SK-N-SH (cell line): ENCODE data around the gene RBMS3. TPM values are rescaled to one million over a fixed set of nuclear protein-coding genes. Genes with fewer than 3 reads are reported as not detected.
A peak's percentile ranks its signal among the peaks of the same experiment; 100 is the strongest.

Experiments used
- CTCF ChIA-PET: fragments of 300-600, 350-600 bp; formaldehyde crosslinking; extraction: SDS; loops from one replicate; lab custom pipeline; 2021; lab: Yijun Ruan, JAX
- POLR2A ChIA-PET: fragments of 350-600 bp; sonication (Branson Sonifier 250); formaldehyde crosslinking; extraction: SDS; loops from one replicate; lab custom pipeline; 2020; ENCODE audit warnings: antibody characterized with exemption, inconsistent platforms; lab: Yijun Ruan, JAX
- DNase-seq: peaks from one replicate; pipeline ENCODE4 v3.0.0; 2012
- H2AFZ ChIP-seq: fragments of 200-600 bp; sonication (generic); 2 replicates; pipeline ENCODE4 v1.8.1; 2016; ENCODE audit warnings: antibody characterized with exemption, mild to moderate bottlenecking, low read depth
- H3F3A ChIP-seq: fragments of 200-600 bp; sonication (generic); replicated peaks from 2 replicates; pipeline ENCODE3; 2016; ENCODE audit warnings: antibody characterized with exemption, mild to moderate bottlenecking; ENCODE audit not compliant: insufficient read depth
- H3K27ac ChIP-seq, 2 experiments: fragments of 200-500 bp in 1 of 2; fragments of 200-600 bp in 1 of 2; sonication (Bioruptor generic) in 1 of 2; sonication (generic), shearing (Covaris generic) in 1 of 2; 2 replicates each; pipeline versions ENCODE4 v1.5.1 to v1.6.1; 2014 to 2016; ENCODE audit warnings: low read depth in 2 of 2, inconsistent platforms in 1 of 2, low read length in 1 of 2, mild to moderate bottlenecking in 1 of 2, mixed read lengths in 1 of 2
- H3K27me3 ChIP-seq: fragments of 200-600 bp; sonication (generic), shearing (Covaris generic); 2 replicates; pipeline ENCODE4 v1.6.1; 2016; ENCODE audit warnings: mixed run types; ENCODE audit not compliant: insufficient read depth
- H3K36me3 ChIP-seq, 2 experiments: fragments of 200-500 bp in 1 of 2; fragments of 200-600 bp in 1 of 2; sonication (Bioruptor generic) in 1 of 2; sonication (generic) in 1 of 2; replicated peaks in 1 of 2; 2 replicates each; pipeline versions ENCODE3 to v1.5.1; 2014 to 2016; ENCODE audit warnings: low read length in 1 of 2, mild to moderate bottlenecking in 1 of 2; ENCODE audit not compliant: insufficient read depth in 2 of 2, control insufficient read depth in 1 of 2
- H3K4me1 ChIP-seq, 2 experiments: fragments of 200-500 bp in 1 of 2; fragments of 200-600 bp in 1 of 2; sonication (Bioruptor generic) in 1 of 2; sonication (generic), shearing (Covaris generic) in 1 of 2; 2 replicates each; pipeline versions ENCODE4 v1.5.1 to v1.6.1; 2014 to 2016; ENCODE audit warnings: low read depth in 1 of 2, low read length in 1 of 2, mixed run types in 1 of 2; ENCODE audit not compliant: insufficient read depth in 2 of 2, control insufficient read depth in 1 of 2
- H3K4me2 ChIP-seq: fragments of 200-600 bp; sonication (generic), shearing (Covaris generic); 2 replicates; pipeline ENCODE4 v1.6.1; 2017; ENCODE audit warnings: mixed run types
- H3K4me3 ChIP-seq, 2 experiments: fragments of 200-500 bp in 1 of 2; fragments of 200-600 bp in 1 of 2; sonication (Bioruptor generic) in 1 of 2; sonication (generic), shearing (Covaris generic) in 1 of 2; 2 replicates each; pipeline versions ENCODE4 v1.5.1 to v1.8.1; 2014 to 2016; ENCODE audit warnings: low read depth in 2 of 2, inconsistent platforms in 1 of 2, low read length in 1 of 2, mild to moderate bottlenecking in 1 of 2, mixed read lengths in 1 of 2, moderate library complexity in 1 of 2
- H3K79me2 ChIP-seq: fragments of 200-600 bp; sonication (generic); 2 replicates; pipeline ENCODE4 v1.8.1; 2017; ENCODE audit warnings: mild to moderate bottlenecking; ENCODE audit not compliant: insufficient read depth
- H3K9ac ChIP-seq: fragments of 200-600 bp; sonication (generic); 2 replicates; pipeline ENCODE4 v1.6.1; 2017; ENCODE audit warnings: mixed run types
- H3K9me2 ChIP-seq: fragments of 200-600 bp; sonication (generic); 2 replicates; pipeline ENCODE4 v1.6.1; 2017; ENCODE audit warnings: mixed run types
- H3K9me3 ChIP-seq: fragments of 200-600 bp; sonication (generic); 2 replicates; pipeline ENCODE4 v1.6.1; 2017; ENCODE audit warnings: mixed run types, mild to moderate bottlenecking, moderate library complexity
- H4K20me1 ChIP-seq: fragments of 200-600 bp; sonication (generic); 2 replicates; pipeline ENCODE4 v1.6.1; 2017; ENCODE audit warnings: mild to moderate bottlenecking, mixed run types; ENCODE audit not compliant: insufficient read depth
- CHD2 ChIP-seq: fragments of 150-350 bp; IDR thresholded peaks from 2 replicates; pipeline ENCODE4 v1.6.1; 2018; ENCODE audit warnings: low read length; ENCODE audit not compliant: partially characterized antibody
- ELF1 ChIP-seq: IDR thresholded peaks from 2 replicates; pipeline ENCODE4 v1.4.0; 2012
- EP300 ChIP-seq, 2 experiments: IDR thresholded peaks; 2 replicates each; pipeline versions ENCODE4 v1.4.0 to v1.6.1; 2012; ENCODE audit warnings: borderline replicate concordance in 1 of 2, low read depth in 1 of 2, low read length in 1 of 2
- FOSL2 ChIP-seq: IDR thresholded peaks from 2 replicates; pipeline ENCODE4 v1.4.0; 2012; ENCODE audit warnings: low read depth, mild to moderate bottlenecking, moderate library complexity, borderline replicate concordance
- FOXJ3 ChIP-seq: sonication (generic); formaldehyde crosslinking; IDR thresholded peaks from 2 replicates; pipeline ENCODE4 v1.5.1; 2020; ENCODE audit warnings: mild to moderate bottlenecking, missing genetic modification reagents
- FOXM1 ChIP-seq: IDR thresholded peaks from 2 replicates; pipeline ENCODE4 v1.4.0; 2012; ENCODE audit warnings: low read depth, mild to moderate bottlenecking
- GABPA ChIP-seq: IDR thresholded peaks from 2 replicates; pipeline ENCODE4 v1.4.0; 2012; ENCODE audit warnings: low read depth, mild to moderate bottlenecking
- GATA2 ChIP-seq: sonication (generic); formaldehyde crosslinking; IDR thresholded peaks from 2 replicates; pipeline ENCODE4 v1.5.0; 2020; ENCODE audit warnings: mild to moderate bottlenecking, missing genetic modification reagents
- NFIC ChIP-seq: IDR thresholded peaks from 2 replicates; pipeline ENCODE4 v1.4.0; 2012; ENCODE audit warnings: borderline replicate concordance
- PBX3 ChIP-seq: IDR thresholded peaks from 2 replicates; pipeline ENCODE4; 2012
- POLR2AphosphoS5 ChIP-seq: IDR thresholded peaks from 2 replicates; pipeline ENCODE4 v1.6.1; 2012; ENCODE audit warnings: low read depth, low read length
- RCOR1 ChIP-seq: fragments of 150-350 bp; IDR thresholded peaks from 2 replicates; pipeline ENCODE4 v1.6.1; 2017; ENCODE audit warnings: antibody characterized with exemption, low read length
- TCF12 ChIP-seq: IDR thresholded peaks from 2 replicates; pipeline ENCODE4 v1.4.0; 2012
- TEAD4 ChIP-seq: IDR thresholded peaks from 2 replicates; pipeline ENCODE4 v1.4.0; 2012; ENCODE audit warnings: mild to moderate bottlenecking, borderline replicate concordance; ENCODE audit not compliant: insufficient read depth
- USF2 ChIP-seq: fragments of 150-350 bp; IDR thresholded peaks from 2 replicates; pipeline ENCODE4 v1.6.1; 2017; ENCODE audit warnings: antibody characterized with exemption, low read length, low read depth, borderline replicate concordance
- WGBS: methylation state at CpG from one replicate; pipeline ENCODE4 v1.1.6; 2017; ENCODE audit warnings: low lambda C conversion rate; 5-methylcytosine and 5-hydroxymethylcytosine counted together
- polyA plus RNA-seq, 3 experiments: library from polyadenylated mRNA; depleted of rRNA; stranded (reverse); fragments of >200 nt; gene quantifications; 2 replicates each; pipeline ENCODE4 v1.2.3, GENCODE V29; 2012
- TF ChIP-seq, protein P1 (sequence below): IDR thresholded peaks from 2 replicates; pipeline ENCODE4 v1.6.1; 2012; ENCODE audit warnings: mild to moderate bottlenecking, low read depth, low read length, moderate library complexity
- TF ChIP-seq, protein P2 (sequence below): fragments of 150-350 bp; IDR thresholded peaks from 2 replicates; pipeline ENCODE4 v1.6.1; 2016; ENCODE audit warnings: mild to moderate bottlenecking, low read depth, low read length
- TF ChIP-seq, protein P3 (sequence below): IDR thresholded peaks from 2 replicates; pipeline ENCODE4 v1.4.0; 2012; ENCODE audit warnings: low read depth, borderline replicate concordance

RBMS3 gene
- polyA plus RNA-seq, 1 of the 3 experiments (the other 2 are of a cell fraction) = 8.2 TPM

DNA sequence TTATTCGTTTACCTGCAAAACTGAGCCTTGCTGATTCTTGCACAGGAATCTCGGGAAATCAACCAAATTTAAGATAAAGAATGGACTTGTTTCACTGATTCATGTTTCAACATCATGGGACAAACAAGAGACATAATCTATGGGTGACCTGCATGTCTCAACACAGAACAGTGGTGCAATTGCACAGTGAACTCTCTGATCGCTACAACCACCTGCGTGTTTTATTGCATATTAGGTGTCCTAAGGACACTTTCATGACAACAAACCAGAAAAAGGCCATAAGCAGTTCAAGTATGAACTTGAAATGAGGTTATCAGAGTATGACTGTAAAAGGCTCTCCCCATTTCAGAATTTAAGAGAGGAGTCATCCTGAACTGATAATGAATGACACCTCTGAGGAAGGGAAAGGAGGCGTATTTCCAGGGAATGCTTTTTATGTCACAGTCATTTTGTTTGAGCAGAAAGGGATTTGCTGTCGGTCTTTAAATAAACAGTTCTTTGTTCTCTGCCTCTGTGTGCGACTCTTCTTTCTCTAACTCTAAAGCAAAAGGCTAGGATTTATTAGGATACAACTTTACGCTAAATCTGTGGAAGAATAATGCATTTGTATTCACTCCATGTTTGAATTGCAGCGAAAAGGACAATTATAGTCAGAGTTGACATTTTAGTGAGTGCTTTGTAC is 167.2 kb downstream of the RBMS3 start:
- Histone ChIP-seq H2AFZ (no peak overlapping the region), H3K27me3 (no peaks in the 10 kb centered on the region), H3K4me1 (peaks cover 11 to 23% of the 10 kb centered on the region in 2 experiments), H3K79me2 (peaks cover 6% of the 10 kb centered on the region; the same call in 1 of the 2 replicates), H3K27ac (peak overlapping the region in 1 of 2 experiments; percentile 30; a peak in 1 of 4 replicates), H3F3A (peaks cover 9% of the 10 kb centered on the region), H3K4me2 (no peak overlapping the region), H3K9me3 (no peaks in the 10 kb centered on the region), H3K9me2 (no peaks in the 10 kb centered on the region), H4K20me1 (no peaks in the 10 kb centered on the region), H3K4me3 (no peak overlapping the region), H3K36me3 (peaks cover 24 to 29% of the 10 kb centered on the region in 2 experiments), H3K9ac (no peak overlapping the region)
- ChIA-PET CTCF (no interaction called here), POLR2A (no interaction called here)
- no peak for DNase-seq
- TF ChIP-seq PBX3 (no peak), RCOR1 (no peak), ELF1 (no peak), EP300 (IDR thresholded peaks at IDR 0.05; ENCODE audit: borderline replicate concordance in 1 of 2, low read depth in 1 of 2, low read length in 1 of 2) (no peak), FOSL2 (no peak), FOXJ3 (no peak), CHD2 (no peak), POLR2AphosphoS5 (no peak), GABPA (no peak), TEAD4 (no peak), TCF12 (no peak), GATA2 (no peak), NFIC (no peak), USF2 (no peak), FOXM1 (no peak)
- TF ChIP-seq, protein P1, sequence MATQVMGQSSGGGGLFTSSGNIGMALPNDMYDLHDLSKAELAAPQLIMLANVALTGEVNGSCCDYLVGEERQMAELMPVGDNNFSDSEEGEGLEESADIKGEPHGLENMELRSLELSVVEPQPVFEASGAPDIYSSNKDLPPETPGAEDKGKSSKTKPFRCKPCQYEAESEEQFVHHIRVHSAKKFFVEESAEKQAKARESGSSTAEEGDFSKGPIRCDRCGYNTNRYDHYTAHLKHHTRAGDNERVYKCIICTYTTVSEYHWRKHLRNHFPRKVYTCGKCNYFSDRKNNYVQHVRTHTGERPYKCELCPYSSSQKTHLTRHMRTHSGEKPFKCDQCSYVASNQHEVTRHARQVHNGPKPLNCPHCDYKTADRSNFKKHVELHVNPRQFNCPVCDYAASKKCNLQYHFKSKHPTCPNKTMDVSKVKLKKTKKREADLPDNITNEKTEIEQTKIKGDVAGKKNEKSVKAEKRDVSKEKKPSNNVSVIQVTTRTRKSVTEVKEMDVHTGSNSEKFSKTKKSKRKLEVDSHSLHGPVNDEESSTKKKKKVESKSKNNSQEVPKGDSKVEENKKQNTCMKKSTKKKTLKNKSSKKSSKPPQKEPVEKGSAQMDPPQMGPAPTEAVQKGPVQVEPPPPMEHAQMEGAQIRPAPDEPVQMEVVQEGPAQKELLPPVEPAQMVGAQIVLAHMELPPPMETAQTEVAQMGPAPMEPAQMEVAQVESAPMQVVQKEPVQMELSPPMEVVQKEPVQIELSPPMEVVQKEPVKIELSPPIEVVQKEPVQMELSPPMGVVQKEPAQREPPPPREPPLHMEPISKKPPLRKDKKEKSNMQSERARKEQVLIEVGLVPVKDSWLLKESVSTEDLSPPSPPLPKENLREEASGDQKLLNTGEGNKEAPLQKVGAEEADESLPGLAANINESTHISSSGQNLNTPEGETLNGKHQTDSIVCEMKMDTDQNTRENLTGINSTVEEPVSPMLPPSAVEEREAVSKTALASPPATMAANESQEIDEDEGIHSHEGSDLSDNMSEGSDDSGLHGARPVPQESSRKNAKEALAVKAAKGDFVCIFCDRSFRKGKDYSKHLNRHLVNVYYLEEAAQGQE = no peak
- TF ChIP-seq, protein P2, sequence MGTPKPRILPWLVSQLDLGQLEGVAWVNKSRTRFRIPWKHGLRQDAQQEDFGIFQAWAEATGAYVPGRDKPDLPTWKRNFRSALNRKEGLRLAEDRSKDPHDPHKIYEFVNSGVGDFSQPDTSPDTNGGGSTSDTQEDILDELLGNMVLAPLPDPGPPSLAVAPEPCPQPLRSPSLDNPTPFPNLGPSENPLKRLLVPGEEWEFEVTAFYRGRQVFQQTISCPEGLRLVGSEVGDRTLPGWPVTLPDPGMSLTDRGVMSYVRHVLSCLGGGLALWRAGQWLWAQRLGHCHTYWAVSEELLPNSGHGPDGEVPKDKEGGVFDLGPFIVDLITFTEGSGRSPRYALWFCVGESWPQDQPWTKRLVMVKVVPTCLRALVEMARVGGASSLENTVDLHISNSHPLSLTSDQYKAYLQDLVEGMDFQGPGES = no peak
- TF ChIP-seq, protein P3, sequence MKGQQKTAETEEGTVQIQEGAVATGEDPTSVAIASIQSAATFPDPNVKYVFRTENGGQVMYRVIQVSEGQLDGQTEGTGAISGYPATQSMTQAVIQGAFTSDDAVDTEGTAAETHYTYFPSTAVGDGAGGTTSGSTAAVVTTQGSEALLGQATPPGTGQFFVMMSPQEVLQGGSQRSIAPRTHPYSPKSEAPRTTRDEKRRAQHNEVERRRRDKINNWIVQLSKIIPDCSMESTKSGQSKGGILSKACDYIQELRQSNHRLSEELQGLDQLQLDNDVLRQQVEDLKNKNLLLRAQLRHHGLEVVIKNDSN = no peak
- 95% methylated on average over 9 of the region's 9 CpGs for WGBS
